Adrenal gland (tissue), 5 donors: ENCODE data around the gene INPP5A.

ENCODE experiments used
- CTCF ChIP-seq, 6 experiments: fragments of 450-650 bp in 4 of 6; fragments of 200-600 bp in 2 of 6; sonication (generic) in 1 of 6; IDR thresholded peaks; 1 replicate in 5 of 6; 2 replicates in 1 of 6; pipeline versions ENCODE4 v1.5.1 to v1.8.0; 2016 to 2021; ENCODE audit warnings: antibody characterized with exemption in 6 of 6, mild to moderate bottlenecking in 2 of 6, moderate library complexity in 1 of 6
- POLR2A ChIP-seq, 2 donors: fragments of 450-650 bp; IDR thresholded peaks; one replicate each; pipeline ENCODE4 v1.6.1; 2017; ENCODE audit warnings: antibody characterized with exemption in 2 of 2, mild to moderate bottlenecking in 2 of 2, moderate library complexity in 1 of 2
- donor health status: DM: no; HTN: no; CAD: no.

- TF ChIP-seq POLR2A (IDR thresholded peaks at IDR 0.05) (no peak), CTCF (IDR thresholded peaks at IDR 0.05) (no peak)
Measured at GRCh38 chr10:132636358-132636757, 98.8 kb downstream of the INPP5A start.
